ENCODE data around the gene LRMDA.

- TF ChIP-seq CTCF (conservative IDR thresholded peaks at IDR 0.05; ENCODE audit: low read depth, low read length) = no peak
- TF ChIP-seq EZH2 (IDR thresholded peaks at IDR 0.05; ENCODE audit: low read length, unreplicated experiment) = no peak
- TF ChIP-seq EZH2phosphoT487 (IDR thresholded peaks at IDR 0.05; ENCODE audit: borderline replicate concordance, low read length) = no peak
These were observed 76.0 kb downstream of the LRMDA start for GRCh38 chr10:75507469-75507868.
